CD4-positive, alpha-beta T cell (primary cell): Measurements from ENCODE around the gene XIST. TPM values are rescaled to one million over a fixed set of nuclear protein-coding genes. Genes with fewer than 3 reads are reported as not detected.

Source experiments
- ATAC-seq: fragments of 200-7000 bp; cut with Tn5 transposase; one replicate; pipeline ENCODE4 v1.10.0; 2022; ENCODE audit warnings: mild to moderate bottlenecking; ENCODE audit not compliant: poor library complexity
- CTCF ChIA-PET: fragments of 350-600 bp; sonication (Branson Sonifier 250); formaldehyde crosslinking; loops from one replicate; lab custom pipeline; 2021; ENCODE audit warnings: antibody characterized with exemption, inconsistent platforms; lab: Charles Lee
- POLR2A ChIA-PET: fragments of 350-600 bp; sonication (Branson Sonifier 250); formaldehyde crosslinking; loops from one replicate; lab custom pipeline; 2021; ENCODE audit warnings: antibody characterized with exemption, inconsistent platforms; lab: Charles Lee
- DNase-seq, 14 experiments: peaks; one replicate each; pipeline ENCODE4 v3.0.0-alpha.2; 2013 to 2020; ENCODE audit warnings: mixed read lengths in 2 of 14
- H3K27ac ChIP-seq, 2 donors: one replicate each; pipeline versions ENCODE4 v1.5.1 to v1.7.0; 2013; ENCODE audit warnings: low read length in 2 of 2, low read depth in 1 of 2, mild to moderate bottlenecking in 1 of 2
- H3K27me3 ChIP-seq, 2 experiments: 1 replicate in 1 of 2; 2 replicates in 1 of 2; pipeline versions ENCODE4 v1.6.1 to v1.7.0; 2013; ENCODE audit warnings: low read length in 2 of 2, control low read depth in 1 of 2, mild to moderate bottlenecking in 1 of 2, moderate library complexity in 1 of 2; ENCODE audit not compliant: insufficient read depth in 2 of 2, control insufficient read depth in 1 of 2
- H3K36me3 ChIP-seq: one replicate; pipeline ENCODE4 v1.6.1; 2013; ENCODE audit warnings: low read length, control low read depth; ENCODE audit not compliant: insufficient read depth
- H3K4me1 ChIP-seq: one replicate; pipeline ENCODE4 v1.6.1; 2013; ENCODE audit warnings: low read length, control low read depth; ENCODE audit not compliant: insufficient read depth
- H3K4me3 ChIP-seq: one replicate; pipeline ENCODE4 v1.5.1; 2013; ENCODE audit warnings: mild to moderate bottlenecking, low read length, moderate library complexity
- H3K9me3 ChIP-seq, 2 experiments: 1 replicate in 1 of 2; 2 replicates in 1 of 2; pipeline versions ENCODE4 v1.6.1 to v1.7.0; 2013; ENCODE audit warnings: low read length in 2 of 2, mild to moderate bottlenecking in 2 of 2, control low read depth in 1 of 2, moderate library complexity in 1 of 2; ENCODE audit not compliant: control insufficient read depth in 1 of 2, insufficient read depth in 1 of 2
- H3K27ac Mint-ChIP-seq: one replicate; pipeline ENCODE4 v1.8.0; 2020; ENCODE audit warnings: mixed read lengths
- H3K27me3 Mint-ChIP-seq: one replicate; pipeline ENCODE4 v1.8.0; 2021; ENCODE audit warnings: mixed read lengths
- H3K36me3 Mint-ChIP-seq: one replicate; pipeline ENCODE4 v1.8.0; 2021; ENCODE audit warnings: low read depth, mixed read lengths
- H3K4me1 Mint-ChIP-seq: one replicate; pipeline ENCODE4 v1.8.0; 2021; ENCODE audit warnings: low read depth, mixed read lengths
- H3K4me3 Mint-ChIP-seq: one replicate; pipeline ENCODE4 v1.8.0; 2020; ENCODE audit warnings: mild to moderate bottlenecking, mixed read lengths
- H3K9me3 Mint-ChIP-seq: one replicate; pipeline ENCODE4 v1.8.0; 2020; ENCODE audit warnings: mixed read lengths
- intact Hi-C, 2 experiments: fragments of 100-400 bp; cut with DNase I in 1 of 2; cut with micrococcal nuclease in 1 of 2; formaldehyde crosslinking; loops; one replicate each; pipeline versions ENCODE4 v1.15.1 to v1.9.0; 2023 to 2025; cut with DNase I, micrococcal nuclease
- total RNA-seq, 174 experiments: library from RNA in 2 of 174; stranded (reverse) in 2 of 174; gene quantifications; one replicate each; pipeline ENCODE4 v1.2.3 and lab custom pipeline; 2021 to 2026
- TF ChIP-seq, protein P1 (sequence below): fragments of 200-600 bp; IDR thresholded peaks from one replicate; pipeline ENCODE4 v1.8.0; 2022; ENCODE audit warnings: antibody characterized with exemption, mild to moderate bottlenecking

XIST gene
- total RNA-seq, 2 experiments from 2014 or later, result not detected

DNA sequence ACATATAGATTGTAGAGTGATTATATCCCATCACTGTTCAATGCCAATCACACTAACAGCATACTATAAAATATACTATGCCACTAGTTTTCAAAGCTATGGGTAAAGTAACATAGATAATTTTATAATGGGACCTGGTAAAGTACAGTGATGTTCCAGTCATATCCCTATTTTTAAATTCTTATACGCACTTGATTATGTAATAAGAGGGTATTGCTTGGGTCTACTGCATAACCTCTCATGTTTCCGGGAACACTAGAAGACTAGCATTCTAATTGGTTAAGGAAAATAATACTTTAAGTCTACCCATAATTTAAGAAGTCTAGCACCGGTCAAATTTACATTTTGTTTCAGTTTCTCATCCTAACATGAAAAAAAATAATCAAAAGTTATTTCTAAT is 14.4 kb downstream of the XIST start:
- Histone ChIP-seq H3K4me3 (no peak overlapping the region), H3K9me3 (no peaks in the 10 kb centered on the region), H3K4me1 (no peaks in the 10 kb centered on the region), H3K27ac (no peak overlapping the region), H3K36me3 (no peaks in the 10 kb centered on the region), H3K27me3 (no peaks in the 10 kb centered on the region)
- intact Hi-C loops, result no loop called here
- DNase-seq (no peak), ATAC-seq (no peak)
- Mint-ChIP-seq H3K9me3 (no peaks in the 10 kb centered on the region), H3K36me3 (no peaks in the 10 kb centered on the region), H3K27ac (no peak overlapping the region), H3K27me3 (peaks cover 7% of the 10 kb centered on the region), H3K4me3 (no peak overlapping the region), H3K4me1 (no peaks in the 10 kb centered on the region)
- TF ChIP-seq, protein P1, sequence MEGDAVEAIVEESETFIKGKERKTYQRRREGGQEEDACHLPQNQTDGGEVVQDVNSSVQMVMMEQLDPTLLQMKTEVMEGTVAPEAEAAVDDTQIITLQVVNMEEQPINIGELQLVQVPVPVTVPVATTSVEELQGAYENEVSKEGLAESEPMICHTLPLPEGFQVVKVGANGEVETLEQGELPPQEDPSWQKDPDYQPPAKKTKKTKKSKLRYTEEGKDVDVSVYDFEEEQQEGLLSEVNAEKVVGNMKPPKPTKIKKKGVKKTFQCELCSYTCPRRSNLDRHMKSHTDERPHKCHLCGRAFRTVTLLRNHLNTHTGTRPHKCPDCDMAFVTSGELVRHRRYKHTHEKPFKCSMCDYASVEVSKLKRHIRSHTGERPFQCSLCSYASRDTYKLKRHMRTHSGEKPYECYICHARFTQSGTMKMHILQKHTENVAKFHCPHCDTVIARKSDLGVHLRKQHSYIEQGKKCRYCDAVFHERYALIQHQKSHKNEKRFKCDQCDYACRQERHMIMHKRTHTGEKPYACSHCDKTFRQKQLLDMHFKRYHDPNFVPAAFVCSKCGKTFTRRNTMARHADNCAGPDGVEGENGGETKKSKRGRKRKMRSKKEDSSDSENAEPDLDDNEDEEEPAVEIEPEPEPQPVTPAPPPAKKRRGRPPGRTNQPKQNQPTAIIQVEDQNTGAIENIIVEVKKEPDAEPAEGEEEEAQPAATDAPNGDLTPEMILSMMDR, result no peak
- ChIA-PET CTCF (interaction anchor here (1.1 kb wide), 1 partner anchor 12 kb away, joined by 3 read pairs; no protein-coding TSS in a partner anchor), POLR2A (no interaction called here)

DNA sequence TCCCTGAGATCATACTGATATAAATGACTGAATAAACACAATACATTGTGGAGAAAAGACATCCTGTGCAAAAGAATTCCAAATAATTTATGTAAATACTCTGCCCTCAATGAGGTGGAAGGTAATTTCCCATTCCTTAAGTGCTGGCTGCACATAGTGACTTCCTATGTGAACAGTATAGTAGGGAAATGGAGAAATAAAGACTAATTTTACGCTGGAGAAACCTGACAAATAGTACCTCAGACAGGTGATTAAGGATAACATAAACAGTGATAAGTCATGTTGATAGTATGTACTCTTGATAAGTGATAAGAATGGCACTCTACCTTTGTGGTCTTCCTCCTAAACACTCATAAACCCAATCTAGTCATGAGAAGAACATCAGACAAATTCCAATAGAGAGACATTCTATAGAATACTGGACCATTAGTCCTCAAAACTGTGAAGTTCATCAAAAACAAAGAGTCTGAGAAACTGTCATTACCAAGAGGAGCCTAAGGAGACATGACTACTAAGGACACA is 15.5 kb downstream of the XIST start:
- Histone ChIP-seq H3K27me3 (no peaks in the 10 kb centered on the region), H3K9me3 (no peaks in the 10 kb centered on the region), H3K4me1 (no peaks in the 10 kb centered on the region), H3K36me3 (no peaks in the 10 kb centered on the region), H3K27ac (no peak overlapping the region), H3K4me3 (no peak overlapping the region)
- no peaks in the 10 kb centered on the region for H3K36me3 Mint-ChIP-seq
- intact Hi-C loops, result no loop called here
- TF ChIP-seq, protein P1, result no peak
- POLR2A ChIA-PET, result no interaction called here
- H3K27ac Mint-ChIP-seq, result no peak overlapping the region
- H3K9me3 Mint-ChIP-seq, result no peaks in the 10 kb centered on the region
- no peaks in the 10 kb centered on the region for H3K4me1 Mint-ChIP-seq
- no peak overlapping the region for H3K4me3 Mint-ChIP-seq
- CTCF ChIA-PET, result no interaction called here
- DNase-seq (no peak), ATAC-seq (no peak)
- H3K27me3 Mint-ChIP-seq, result peaks cover 7% of the 10 kb centered on the region

DNA sequence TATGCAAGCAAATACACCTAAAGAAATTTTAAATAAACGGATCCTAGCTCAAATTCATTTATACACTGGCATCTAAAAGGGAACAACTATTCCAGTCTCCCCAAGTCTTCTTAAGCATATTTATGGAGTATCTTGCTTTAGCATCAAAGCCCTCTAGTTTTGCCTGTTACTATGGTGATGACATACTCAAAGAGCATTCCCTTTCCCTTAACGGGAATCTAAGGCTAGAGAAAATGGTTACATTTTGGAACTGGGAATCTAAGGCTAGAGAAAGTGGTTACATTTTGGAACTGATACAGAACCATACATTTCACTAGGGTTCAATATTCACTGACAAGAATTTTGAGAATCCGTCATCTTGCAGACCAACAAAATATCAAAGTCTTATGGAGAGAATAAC is 18.3 kb downstream of the XIST start:
- H3K4me1 Mint-ChIP-seq, result no peaks in the 10 kb centered on the region
- ATAC-seq (no peak), DNase-seq (no peak)
- H3K27ac ChIP-seq, result no peak overlapping the region
- no peak overlapping the region for H3K4me3 Mint-ChIP-seq
- no peaks in the 10 kb centered on the region for H3K9me3 Mint-ChIP-seq
- no peaks in the 10 kb centered on the region for H3K9me3 ChIP-seq
- ChIA-PET CTCF (no interaction called here), POLR2A (no interaction called here)
- intact Hi-C loops, result no loop called here
- no peaks in the 10 kb centered on the region for H3K36me3 ChIP-seq
- H3K4me1 ChIP-seq, result no peaks in the 10 kb centered on the region
- no peak overlapping the region for H3K27ac Mint-ChIP-seq
- no peaks in the 10 kb centered on the region for H3K36me3 Mint-ChIP-seq
- peaks cover 7% of the 10 kb centered on the region for H3K27me3 Mint-ChIP-seq
- no peaks in the 10 kb centered on the region for H3K27me3 ChIP-seq
- H3K4me3 ChIP-seq, result no peak overlapping the region
- TF ChIP-seq, protein P1, result no peak
